ENCODE measurements around the gene ASPHD2. TPM values are rescaled to one million over a fixed set of nuclear protein-coding genes. Genes with fewer than 3 reads are reported as not detected.

The ASPHD2 gene, protein sequence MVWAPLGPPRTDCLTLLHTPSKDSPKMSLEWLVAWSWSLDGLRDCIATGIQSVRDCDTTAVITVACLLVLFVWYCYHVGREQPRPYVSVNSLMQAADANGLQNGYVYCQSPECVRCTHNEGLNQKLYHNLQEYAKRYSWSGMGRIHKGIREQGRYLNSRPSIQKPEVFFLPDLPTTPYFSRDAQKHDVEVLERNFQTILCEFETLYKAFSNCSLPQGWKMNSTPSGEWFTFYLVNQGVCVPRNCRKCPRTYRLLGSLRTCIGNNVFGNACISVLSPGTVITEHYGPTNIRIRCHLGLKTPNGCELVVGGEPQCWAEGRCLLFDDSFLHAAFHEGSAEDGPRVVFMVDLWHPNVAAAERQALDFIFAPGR
- total RNA-seq, result 4.5 and 4.9 TPM in 2 replicates
- long read RNA-seq, partial matches to known transcripts, result 1 of 1 reads
- long read RNA-seq, other reads (novel, unspliced or antisense), result 0 of 1 reads

GRCh38 chr22:26428515-26429457, at the start of gene ASPHD2:
ASPHD2 (plus strand) TSS chr22:26429260; CDS start chr22:26433616, 4,356 bp downstream.
- Mint-ChIP-seq H3K9me3 (no peaks in the 10 kb centered on the region), H3K4me3 (peak within 1 kb of the TSS; percentile 98), H3K27me3 (ENCODE audit: low read depth) (peaks cover 46% of the 10 kb centered on the region)

DNA sequence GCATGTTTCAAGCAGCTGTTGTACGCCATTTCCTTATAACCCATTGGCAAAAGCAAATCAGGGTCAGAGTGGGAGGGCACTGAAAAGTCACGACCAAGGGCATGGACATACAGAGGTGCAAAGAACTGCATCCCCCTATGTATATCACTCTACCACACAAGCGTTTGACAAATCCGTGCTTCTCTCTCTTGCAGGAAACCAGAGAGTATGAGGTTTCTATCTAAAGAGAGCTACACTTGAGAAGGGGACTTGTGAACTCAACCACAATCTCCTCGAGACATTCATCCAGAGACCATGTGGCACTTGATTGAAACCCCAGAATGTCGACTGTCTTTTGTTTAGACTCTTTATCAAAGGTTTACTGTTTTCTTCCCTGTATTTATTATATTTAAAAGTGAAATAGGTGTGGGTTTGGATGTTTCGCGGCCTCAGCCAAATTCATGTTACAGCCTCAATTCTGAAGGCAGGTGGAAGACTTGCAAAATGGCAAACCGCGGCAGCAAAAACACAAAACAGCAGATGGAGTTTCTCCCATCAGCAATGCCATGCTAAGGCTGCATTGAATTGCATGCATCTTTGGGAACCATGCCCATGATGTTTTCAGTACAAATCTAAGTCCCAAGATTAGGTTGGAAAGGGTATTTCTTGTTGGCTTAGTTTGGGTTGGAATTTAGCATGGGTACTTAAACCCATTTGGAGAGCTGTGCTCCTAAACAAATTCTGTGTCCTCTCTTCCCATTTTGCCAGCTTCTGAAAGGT, 48.8 kb upstream of the ASPHD2 start:
- peaks cover 12% of the 10 kb centered on the region for H3K4me1 Mint-ChIP-seq
- no peak for DNase-seq (ENCODE audit: low read depth, low spot score)
- H3K4me3 Mint-ChIP-seq, result no peak overlapping the region
- TF ChIP-seq, protein P1, sequence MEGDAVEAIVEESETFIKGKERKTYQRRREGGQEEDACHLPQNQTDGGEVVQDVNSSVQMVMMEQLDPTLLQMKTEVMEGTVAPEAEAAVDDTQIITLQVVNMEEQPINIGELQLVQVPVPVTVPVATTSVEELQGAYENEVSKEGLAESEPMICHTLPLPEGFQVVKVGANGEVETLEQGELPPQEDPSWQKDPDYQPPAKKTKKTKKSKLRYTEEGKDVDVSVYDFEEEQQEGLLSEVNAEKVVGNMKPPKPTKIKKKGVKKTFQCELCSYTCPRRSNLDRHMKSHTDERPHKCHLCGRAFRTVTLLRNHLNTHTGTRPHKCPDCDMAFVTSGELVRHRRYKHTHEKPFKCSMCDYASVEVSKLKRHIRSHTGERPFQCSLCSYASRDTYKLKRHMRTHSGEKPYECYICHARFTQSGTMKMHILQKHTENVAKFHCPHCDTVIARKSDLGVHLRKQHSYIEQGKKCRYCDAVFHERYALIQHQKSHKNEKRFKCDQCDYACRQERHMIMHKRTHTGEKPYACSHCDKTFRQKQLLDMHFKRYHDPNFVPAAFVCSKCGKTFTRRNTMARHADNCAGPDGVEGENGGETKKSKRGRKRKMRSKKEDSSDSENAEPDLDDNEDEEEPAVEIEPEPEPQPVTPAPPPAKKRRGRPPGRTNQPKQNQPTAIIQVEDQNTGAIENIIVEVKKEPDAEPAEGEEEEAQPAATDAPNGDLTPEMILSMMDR (conservative IDR thresholded peaks at IDR 0.05), result no peak
- no peak overlapping the region for H3K27ac Mint-ChIP-seq (ENCODE audit: unreplicated experiment)
- no peaks in the 10 kb centered on the region for H3K36me3 Mint-ChIP-seq (ENCODE audit: low read depth)
- peaks cover 46% of the 10 kb centered on the region for H3K27me3 Mint-ChIP-seq (ENCODE audit: low read depth)
- H3K9me3 Mint-ChIP-seq, result no peaks in the 10 kb centered on the region

More at GRCh38 chr22:26428515-26429457, at the start of gene ASPHD2:
- peak; percentile 55 for DNase-seq (ENCODE audit: low read depth, low spot score)
- Mint-ChIP-seq H3K36me3 (ENCODE audit: low read depth) (no peaks in the 10 kb centered on the region), H3K4me1 (peaks cover 32% of the 10 kb centered on the region), H3K27ac (ENCODE audit: unreplicated experiment) (peak within 1 kb of the TSS; percentile 90)
- TF ChIP-seq, protein P1 (conservative IDR thresholded peaks at IDR 0.05), result no peak

DNA sequence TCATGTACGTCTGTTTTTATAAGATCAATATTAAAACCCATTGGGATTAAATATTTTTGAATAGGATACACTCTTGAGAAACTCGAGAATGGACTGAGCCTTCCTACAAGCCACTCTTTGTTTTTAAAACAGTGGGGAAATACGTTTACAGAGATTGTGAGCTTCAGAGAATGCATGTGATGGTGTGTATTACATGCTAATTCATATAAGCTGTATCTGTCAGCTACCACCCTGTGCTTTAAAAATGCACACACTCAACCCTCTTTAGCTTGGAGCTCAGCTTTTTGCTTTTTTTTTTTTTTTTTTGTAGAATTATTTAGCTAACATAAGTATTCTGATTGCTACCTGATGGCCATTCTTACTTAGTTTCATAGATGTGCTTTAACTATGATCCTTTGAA, 46.3 kb upstream of the ASPHD2 start:
- peaks cover 40% of the 10 kb centered on the region for H3K27me3 Mint-ChIP-seq (ENCODE audit: low read depth)
- TF ChIP-seq, protein P1 (conservative IDR thresholded peaks at IDR 0.05), result no peak
- H3K4me3 Mint-ChIP-seq, result no peak overlapping the region
- no peaks in the 10 kb centered on the region for H3K9me3 Mint-ChIP-seq
- DNase-seq (ENCODE audit: low read depth, low spot score), result no peak
- no peak overlapping the region for H3K27ac Mint-ChIP-seq (ENCODE audit: unreplicated experiment)
- no peaks in the 10 kb centered on the region for H3K36me3 Mint-ChIP-seq (ENCODE audit: low read depth)
- peaks cover 6% of the 10 kb centered on the region for H3K4me1 Mint-ChIP-seq

DNA sequence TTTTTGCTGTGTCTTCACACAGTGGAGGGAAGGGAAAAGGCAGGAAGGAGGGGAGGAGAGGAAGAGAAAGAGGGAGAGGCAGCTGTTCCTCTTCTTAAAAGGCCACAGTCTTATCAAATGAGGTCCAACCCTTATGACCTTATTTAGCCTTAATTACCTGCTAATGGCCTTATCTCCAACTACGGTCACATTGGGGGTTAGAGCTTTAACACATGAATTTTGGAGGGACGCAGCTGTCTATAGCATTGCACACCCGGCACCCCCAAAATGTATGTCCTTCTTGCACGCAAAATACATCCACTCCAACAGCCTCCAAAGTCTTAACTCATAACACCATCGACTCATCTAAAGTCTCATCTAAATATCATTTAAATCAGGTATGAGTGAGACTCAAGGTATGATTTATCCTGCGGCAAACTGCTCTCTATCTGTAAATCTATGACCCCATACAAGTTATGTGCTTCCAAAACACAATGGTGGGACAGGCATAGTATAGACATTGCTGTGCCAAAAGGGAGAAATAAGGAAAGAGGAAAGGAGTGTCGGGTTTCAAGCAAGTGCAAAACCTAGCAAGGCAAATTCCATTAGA, 45.0 kb upstream of the ASPHD2 start:
- TF ChIP-seq, protein P1 (conservative IDR thresholded peaks at IDR 0.05), result no peak
- H3K4me3 Mint-ChIP-seq, result no peak overlapping the region
- no peaks in the 10 kb centered on the region for H3K36me3 Mint-ChIP-seq (ENCODE audit: low read depth)
- no peak overlapping the region for H3K27ac Mint-ChIP-seq (ENCODE audit: unreplicated experiment)
- DNase-seq (ENCODE audit: low read depth, low spot score), result no peak
- H3K27me3 Mint-ChIP-seq (ENCODE audit: low read depth), result peaks cover 29% of the 10 kb centered on the region
- peaks cover 6% of the 10 kb centered on the region for H3K4me1 Mint-ChIP-seq
- H3K9me3 Mint-ChIP-seq, result no peaks in the 10 kb centered on the region
